Neural progenitor cell (in vitro differentiated cells): Measurements from ENCODE around the gene CSE1L. TPM values are rescaled to one million over a fixed set of nuclear protein-coding genes. Genes with fewer than 3 reads are reported as not detected.
"Not testable (repeated sequence)": the region's sequence is repeated elsewhere in the genome, so short reads cannot be mapped to it uniquely, and the experiment has no call there.

Experiments
- DNase-seq: peaks from one replicate; pipeline ENCODE4 v3.0.0-alpha.2; 2016; ENCODE audit warnings: low spot score
- H2AFZ ChIP-seq: fragments of 200-600 bp; sonication (generic); replicated peaks from 2 replicates; pipeline ENCODE4 v1.6.1; 2016; ENCODE audit warnings: antibody characterized with exemption
- H3F3A ChIP-seq: fragments of 200-600 bp; sonication (generic); 2 replicates; pipeline ENCODE4 v1.6.1; 2016; ENCODE audit warnings: antibody characterized with exemption, low read depth
- H3K27ac ChIP-seq: fragments of 200-600 bp; sonication (generic); 2 replicates; pipeline ENCODE4 v1.5.1; 2016; ENCODE audit warnings: mild to moderate bottlenecking
- H3K27me3 ChIP-seq: fragments of 200-600 bp; sonication (generic); 2 replicates; pipeline ENCODE4 v1.6.1; 2016; ENCODE audit warnings: mild to moderate bottlenecking, moderate library complexity
- H3K36me3 ChIP-seq: fragments of 200-600 bp; sonication (generic); 2 replicates; pipeline ENCODE4 v1.5.1; 2016
- H3K4me1 ChIP-seq: fragments of 200-600 bp; sonication (generic); 2 replicates; pipeline ENCODE4 v1.6.1; 2016; ENCODE audit warnings: mixed run types
- H3K4me2 ChIP-seq: fragments of 200-600 bp; sonication (generic); 2 replicates; pipeline ENCODE4 v1.6.1; 2016
- H3K4me3 ChIP-seq: fragments of 200-600 bp; sonication (generic); 2 replicates; pipeline ENCODE4 v1.5.1; 2016
- H3K79me2 ChIP-seq: fragments of 200-600 bp; sonication (generic); 2 replicates; pipeline ENCODE4 v1.6.1; 2016; ENCODE audit warnings: low read depth
- H3K9ac ChIP-seq: fragments of 200-600 bp; sonication (generic); 2 replicates; pipeline ENCODE4 v1.6.1; 2016
- H3K9me3 ChIP-seq: fragments of 200-600 bp; sonication (generic); 2 replicates; pipeline ENCODE4 v1.5.1; 2016; ENCODE audit warnings: low read depth
- H4K20me1 ChIP-seq: fragments of 200-600 bp; sonication (generic); 2 replicates; pipeline ENCODE4 v1.6.1; 2016; ENCODE audit warnings: low read depth
- H3K27ac Mint-ChIP-seq: 3 replicates; pipeline ENCODE4 v1.8.0; 2021; ENCODE audit warnings: mixed read lengths
- H3K27me3 Mint-ChIP-seq: 2 replicates; pipeline ENCODE4 v1.8.0; 2022; ENCODE audit warnings: low read depth, mild to moderate bottlenecking, inconsistent platforms, moderate library complexity, mixed read lengths; ENCODE audit not compliant: insufficient read depth
- H3K36me3 Mint-ChIP-seq: 3 replicates; pipeline ENCODE4 v1.8.0; 2021; ENCODE audit warnings: mixed read lengths
- H3K4me1 Mint-ChIP-seq: 3 replicates; pipeline ENCODE4 v1.8.0; 2021; ENCODE audit warnings: mixed read lengths
- H3K4me3 Mint-ChIP-seq: 3 replicates; pipeline ENCODE4 v1.8.0; 2021; ENCODE audit warnings: mild to moderate bottlenecking, moderate library complexity, mixed read lengths
- H3K9me3 Mint-ChIP-seq: 3 replicates; pipeline ENCODE4 v1.8.0; 2020; ENCODE audit warnings: mixed read lengths
- EZH2 ChIP-seq: fragments of 200-600 bp; sonication (generic); IDR thresholded peaks from 2 replicates; pipeline ENCODE4 v1.6.1; 2017; ENCODE audit warnings: antibody characterized with exemption, mild to moderate bottlenecking, moderate library complexity
- EZH2phosphoT487 ChIP-seq: fragments of 200-600 bp; sonication (generic); IDR thresholded peaks from 2 replicates; pipeline ENCODE4 v1.6.1; 2017; ENCODE audit warnings: antibody characterized with exemption
- total RNA-seq: library from RNA; depleted of rRNA; stranded (reverse); fragments of >200 nt; gene quantifications from 2 replicates; pipeline ENCODE4 v1.2.3, GENCODE V29; 2015; ENCODE audit warnings: low replicate concordance
- TF ChIP-seq, protein P1 (sequence below): fragments of 200-600 bp; sonication (generic); IDR thresholded peaks from 2 replicates; pipeline ENCODE4 v1.5.1; 2017; ENCODE audit warnings: antibody characterized with exemption, mild to moderate bottlenecking

CSE1L gene
- total RNA-seq, 1 donor from 2014 or later = 348 TPM

GRCh38 chr20:49123982-49124381 lies 77.9 kb downstream of the CSE1L start:
- no peak for DNase-seq
- Histone ChIP-seq H3K9me3 (no peaks in the 10 kb centered on the region), H4K20me1 (no peaks in the 10 kb centered on the region), H3K9ac (no peak overlapping the region), H3F3A (peaks cover 2% of the 10 kb centered on the region), H3K79me2 (peaks cover 10% of the 10 kb centered on the region), H3K27ac (no peak overlapping the region), H3K27me3 (no peaks in the 10 kb centered on the region), H3K4me3 (no peak overlapping the region), H2AFZ (no peak overlapping the region), H3K4me1 (no peaks in the 10 kb centered on the region), H3K4me2 (no peak overlapping the region), H3K36me3 (no peaks in the 10 kb centered on the region)
- H3K9me3 Mint-ChIP-seq = no peaks in the 10 kb centered on the region
- H3K27me3 Mint-ChIP-seq = no peaks in the 10 kb centered on the region
- peaks cover 39% of the 10 kb centered on the region for H3K36me3 Mint-ChIP-seq
- no peak overlapping the region for H3K27ac Mint-ChIP-seq
- no peak for TF ChIP-seq EZH2
- TF ChIP-seq, protein P1, sequence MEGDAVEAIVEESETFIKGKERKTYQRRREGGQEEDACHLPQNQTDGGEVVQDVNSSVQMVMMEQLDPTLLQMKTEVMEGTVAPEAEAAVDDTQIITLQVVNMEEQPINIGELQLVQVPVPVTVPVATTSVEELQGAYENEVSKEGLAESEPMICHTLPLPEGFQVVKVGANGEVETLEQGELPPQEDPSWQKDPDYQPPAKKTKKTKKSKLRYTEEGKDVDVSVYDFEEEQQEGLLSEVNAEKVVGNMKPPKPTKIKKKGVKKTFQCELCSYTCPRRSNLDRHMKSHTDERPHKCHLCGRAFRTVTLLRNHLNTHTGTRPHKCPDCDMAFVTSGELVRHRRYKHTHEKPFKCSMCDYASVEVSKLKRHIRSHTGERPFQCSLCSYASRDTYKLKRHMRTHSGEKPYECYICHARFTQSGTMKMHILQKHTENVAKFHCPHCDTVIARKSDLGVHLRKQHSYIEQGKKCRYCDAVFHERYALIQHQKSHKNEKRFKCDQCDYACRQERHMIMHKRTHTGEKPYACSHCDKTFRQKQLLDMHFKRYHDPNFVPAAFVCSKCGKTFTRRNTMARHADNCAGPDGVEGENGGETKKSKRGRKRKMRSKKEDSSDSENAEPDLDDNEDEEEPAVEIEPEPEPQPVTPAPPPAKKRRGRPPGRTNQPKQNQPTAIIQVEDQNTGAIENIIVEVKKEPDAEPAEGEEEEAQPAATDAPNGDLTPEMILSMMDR = no peak
- TF ChIP-seq EZH2phosphoT487 = no peak
- peak overlapping the region; percentile 28 for H3K4me3 Mint-ChIP-seq
- no peaks in the 10 kb centered on the region for H3K4me1 Mint-ChIP-seq

DNA sequence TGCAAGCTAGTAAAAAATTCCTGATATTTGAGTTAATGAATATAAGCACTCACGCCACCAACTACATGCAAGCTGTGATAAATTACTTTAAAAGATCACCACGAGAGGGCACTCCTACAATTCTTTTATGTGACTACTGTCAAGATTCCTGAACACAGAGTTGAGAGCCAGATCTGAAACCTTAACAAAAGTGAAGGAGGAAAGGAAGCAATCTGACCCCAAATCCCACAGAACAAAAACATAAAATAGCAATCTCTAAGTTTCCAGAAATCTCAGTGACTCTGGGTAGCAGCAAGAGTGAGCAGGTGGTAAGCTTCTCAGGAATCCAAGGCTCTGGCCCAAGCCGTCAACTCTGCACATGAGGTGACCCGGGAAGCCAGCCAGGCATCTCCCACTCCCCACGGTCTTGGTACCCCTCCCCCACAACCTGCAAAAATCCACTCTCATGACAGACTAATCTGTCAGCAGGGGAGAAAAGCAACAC lies 86.9 kb downstream of the CSE1L start:
- no peaks in the 10 kb centered on the region for H3K36me3 ChIP-seq
- no peaks in the 10 kb centered on the region for H3K27me3 ChIP-seq
- H3K27ac Mint-ChIP-seq = no peak overlapping the region

DNA sequence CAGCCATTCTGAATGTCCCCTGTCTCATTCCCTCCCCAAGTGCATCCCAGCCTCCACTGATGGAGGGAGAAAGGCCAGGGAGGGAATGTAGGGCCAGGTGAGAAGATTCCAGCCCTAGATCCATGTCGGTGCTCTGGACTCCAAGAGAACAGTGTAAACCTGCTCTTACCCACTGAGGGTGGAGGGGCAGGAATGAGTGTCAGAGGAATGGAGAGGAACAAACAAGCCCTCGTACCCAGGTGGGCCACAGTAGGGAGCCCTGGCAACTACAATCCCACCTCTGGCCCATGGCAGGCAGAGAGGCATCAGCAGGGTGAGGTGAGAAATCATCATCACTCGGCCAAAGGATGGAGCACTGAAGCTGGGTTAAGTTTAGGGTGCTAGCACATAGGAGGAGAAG lies 87.5 kb downstream of the CSE1L start:
- peak overlapping the region; percentile 57 for H3K27ac Mint-ChIP-seq
- Histone ChIP-seq H3K4me2 (no peak overlapping the region), H3F3A (peaks cover 8% of the 10 kb centered on the region), H3K9ac (no peak overlapping the region), H3K79me2 (peaks cover 15% of the 10 kb centered on the region), H2AFZ (no peak overlapping the region), H3K9me3 (no peaks in the 10 kb centered on the region), H3K4me3 (no peak overlapping the region), H3K27me3 (no peaks in the 10 kb centered on the region), H3K27ac (peak overlapping the region; percentile 48), H4K20me1 (peaks cover 10% of the 10 kb centered on the region), H3K36me3 (no peaks in the 10 kb centered on the region), H3K4me1 (peaks cover 6% of the 10 kb centered on the region)
- peaks cover 11% of the 10 kb centered on the region for H3K36me3 Mint-ChIP-seq
- no peaks in the 10 kb centered on the region for H3K9me3 Mint-ChIP-seq
- no peak for TF ChIP-seq EZH2phosphoT487
- TF ChIP-seq EZH2 = no peak
- TF ChIP-seq, protein P1 = no peak
- H3K4me3 Mint-ChIP-seq = no peak overlapping the region
- peaks cover 7% of the 10 kb centered on the region for H3K4me1 Mint-ChIP-seq
- DNase-seq = no peak
- no peaks in the 10 kb centered on the region for H3K27me3 Mint-ChIP-seq

More for the DNA sequence above, 86.9 kb downstream of the CSE1L start:
- DNase-seq = peak; percentile 74
- H3K79me2 ChIP-seq = peaks cover 15% of the 10 kb centered on the region
- no peaks in the 10 kb centered on the region for H3K9me3 ChIP-seq
- TF ChIP-seq EZH2 (no peak), EZH2phosphoT487 (no peak)
- TF ChIP-seq, protein P1 = peak; percentile 64
- Mint-ChIP-seq H3K4me1 (peaks cover 7% of the 10 kb centered on the region), H3K9me3 (no peaks in the 10 kb centered on the region), H3K27me3 (no peaks in the 10 kb centered on the region), H3K36me3 (peaks cover 11% of the 10 kb centered on the region), H3K4me3 (no peak overlapping the region)
- H3K4me1 ChIP-seq = peaks cover 6% of the 10 kb centered on the region
- H2AFZ ChIP-seq = no peak overlapping the region
- no peak overlapping the region for H3K4me2 ChIP-seq
- H3K4me3 ChIP-seq = no peak overlapping the region
- no peak overlapping the region for H3K9ac ChIP-seq
- peaks cover 10% of the 10 kb centered on the region for H4K20me1 ChIP-seq
- H3K27ac ChIP-seq = peak overlapping the region; percentile 48
- peaks cover 8% of the 10 kb centered on the region for H3F3A ChIP-seq

DNA sequence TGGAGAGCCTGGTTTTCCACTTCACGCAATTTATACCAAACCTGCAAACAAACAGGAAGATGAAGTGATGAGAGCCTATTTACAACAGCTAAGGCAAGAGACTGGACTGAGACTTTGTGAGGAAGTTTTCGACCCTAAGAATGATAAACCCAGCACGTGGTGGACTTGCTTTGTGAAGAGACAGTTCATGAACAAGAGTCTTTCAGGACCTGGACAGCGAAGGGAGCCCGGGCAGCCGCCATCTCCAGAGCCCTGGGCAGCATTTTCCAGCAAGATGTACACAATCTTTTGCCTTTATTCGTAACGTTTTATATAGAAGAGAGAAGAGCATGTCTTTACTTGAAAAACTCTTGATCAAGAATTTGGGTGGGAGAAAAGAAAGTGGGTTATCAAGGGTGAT lies 88.7 kb downstream of the CSE1L start:
- H3K9me3 Mint-ChIP-seq, H2AFZ ChIP-seq, H3K4me1 Mint-ChIP-seq, H3K4me3 ChIP-seq, H3K27ac ChIP-seq, H3F3A ChIP-seq, H3K4me1 ChIP-seq, H3K9ac ChIP-seq, H3K27ac Mint-ChIP-seq, H3K27me3 Mint-ChIP-seq, H3K36me3 ChIP-seq, H3K4me3 Mint-ChIP-seq, DNase-seq, H3K9me3 ChIP-seq, H3K27me3 ChIP-seq, H3K4me2 ChIP-seq, H4K20me1 ChIP-seq: not testable (repeated sequence)
- peaks cover 16% of the 10 kb centered on the region for H3K79me2 ChIP-seq
- H3K36me3 Mint-ChIP-seq = peaks cover 14% of the 10 kb centered on the region
